ENCODE data around the gene ELAPOR1. TPM values are rescaled to one million over a fixed set of nuclear protein-coding genes. Genes with fewer than 3 reads are reported as not detected.

Gene ELAPOR1
- total and polyA plus RNA-seq, 9 of the 15 experiments (the other 6 are each of a cell fraction or from before 2014, with no cell fraction given) = 0.07 to 1.2 (median 0.18) TPM

DNA sequence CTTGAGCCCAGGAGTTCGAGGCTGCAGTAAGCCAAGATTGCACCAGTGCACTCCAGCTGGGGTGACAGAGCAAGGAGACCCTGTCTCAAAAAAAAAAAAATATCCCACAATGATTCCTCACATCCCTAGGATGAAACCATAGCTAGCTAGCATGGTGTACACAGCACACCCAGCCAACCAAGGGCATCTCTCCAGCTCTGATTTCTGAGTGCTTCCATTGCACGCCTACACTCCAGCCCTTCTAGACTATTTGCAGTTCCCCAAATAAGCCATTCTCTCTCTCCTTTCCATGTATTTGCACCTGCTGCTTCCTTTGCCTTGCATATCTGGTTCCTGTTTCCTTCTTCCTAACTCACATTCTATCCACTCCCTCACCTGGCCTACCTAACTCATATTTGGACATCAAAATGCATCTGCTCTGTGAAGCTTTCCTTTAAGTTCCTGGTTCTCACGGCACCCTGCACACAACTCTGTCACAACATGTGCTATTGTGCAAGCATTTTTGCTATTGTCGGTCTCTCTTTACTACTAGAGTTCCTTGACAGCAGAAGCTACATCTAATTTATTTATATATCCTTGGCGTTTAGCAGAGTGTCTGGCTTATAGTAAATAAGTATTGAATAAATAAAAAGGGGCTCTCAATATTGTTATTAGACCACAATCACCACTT, 2.4 kb upstream of the ELAPOR1 start:
- Histone ChIP-seq H3K4me1 (replicated peaks in 1 of 2; ENCODE audit: control insufficient read depth in 2 of 2, insufficient read depth in 2 of 2, low read length in 2 of 2) (peaks cover 15 to 20% of the 10 kb centered on the region in 2 experiments), H3K27ac (ENCODE audit: extremely low read depth, low read depth, low read length) (no peak overlapping the region), H3K9ac (ENCODE audit: insufficient read depth in 1 of 2, low read depth in 2 of 2, low read length in 2 of 2) (no peak overlapping the region), H3K4me2 (ENCODE audit: insufficient read depth, low read length) (no peak overlapping the region), H2AFZ (ENCODE audit: low read depth, low read length) (no peak overlapping the region), H3K9me1 (ENCODE audit: control insufficient read depth, insufficient read depth, low read length) (no peaks in the 10 kb centered on the region), H3K36me3 (ENCODE audit: control insufficient read depth, insufficient read depth, low read length) (no peaks in the 10 kb centered on the region), H4K20me1 (replicated peaks; ENCODE audit: control insufficient read depth, insufficient read depth, low read length) (no peaks in the 10 kb centered on the region; the same call in 1 of the 2 replicates), H3K79me2 (ENCODE audit: control insufficient read depth, insufficient read depth, low read length) (no peaks in the 10 kb centered on the region), H3K4me3 (no peak overlapping the region), H3K27me3 (ENCODE audit: control insufficient read depth in 2 of 2, insufficient read depth in 2 of 2, low read length in 2 of 2) (peaks cover 0 to 6% of the 10 kb centered on the region in 2 experiments; a peak in 1 of 5 replicates), H3K9me3 (replicated peaks; ENCODE audit: control insufficient read depth, insufficient read depth, low read depth, low read length) (no peaks in the 10 kb centered on the region)
- ChIA-PET POLR2A (interaction anchor here (0.6 to 5.8 kb wide), 5 partner anchors 11 to 198 kb away, joined by 4 to 65 read pairs (median 5); partner anchors contain the start of gene TMEM167B), CTCF (ENCODE audit: low intra/inter-chr PET ratio) (interaction anchor here (0.5 to 2.3 kb wide), 12 partner anchors 11 to 1330 kb away, joined by 3 to 32 read pairs (median 4); partner anchors contain the start of gene TMEM167B)
- intact Hi-C loops (cut with micrococcal nuclease) = loop anchor here (1.0 to 10.0 kb wide), 12 partner anchors 22 to 1327 kb away; partner anchors contain the start of genes CLCC1, GPR61 and WDR47
- 24% methylated on average over 5 of the region's 5 CpGs for WGBS (ENCODE audit: insufficient coverage, low coverage, missing lambda C conversion rate)
- ATAC-seq (no peak), FAIRE-seq (no peak), DNase-seq (ENCODE audit: extremely low read depth in 1 of 4, low spot score in 3 of 4) (no peak)
- BruUV-seq (replicated peaks) = no TSS peak
- in situ Hi-C loops (cut with MboI) = loop anchor here (5.0 kb wide), 1 partner anchor 284 kb away; no protein-coding TSS in a partner anchor
- TF ChIP-seq HNRNPK (IDR thresholded peaks at IDR 0.05; ENCODE audit: low read depth, low read length, poor library complexity, severe bottlenecking) = no peak
- peak; percentile 42; the same call in 1 of the 2 replicates for TF ChIP-seq CEBPB (tag; IDR thresholded peaks at IDR 0.05)
- TF ChIP-seq ZNF232 (CRISPR knock-in tag; IDR thresholded peaks at IDR 0.05) = no peak
- TF ChIP-seq, protein P1, sequence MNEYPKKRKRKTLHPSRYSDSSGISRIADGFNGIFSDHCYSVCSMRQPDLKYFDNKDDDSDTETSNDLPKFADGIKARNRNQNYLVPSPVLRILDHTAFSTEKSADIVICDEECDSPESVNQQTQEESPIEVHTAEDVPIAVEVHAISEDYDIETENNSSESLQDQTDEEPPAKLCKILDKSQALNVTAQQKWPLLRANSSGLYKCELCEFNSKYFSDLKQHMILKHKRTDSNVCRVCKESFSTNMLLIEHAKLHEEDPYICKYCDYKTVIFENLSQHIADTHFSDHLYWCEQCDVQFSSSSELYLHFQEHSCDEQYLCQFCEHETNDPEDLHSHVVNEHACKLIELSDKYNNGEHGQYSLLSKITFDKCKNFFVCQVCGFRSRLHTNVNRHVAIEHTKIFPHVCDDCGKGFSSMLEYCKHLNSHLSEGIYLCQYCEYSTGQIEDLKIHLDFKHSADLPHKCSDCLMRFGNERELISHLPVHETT (CRISPR knock-in tag; conservative IDR thresholded peaks at IDR 0.05 in 1 of 2, IDR thresholded peaks at IDR 0.05 in 1 of 2) = no peak
- TF ChIP-seq, protein P2, sequence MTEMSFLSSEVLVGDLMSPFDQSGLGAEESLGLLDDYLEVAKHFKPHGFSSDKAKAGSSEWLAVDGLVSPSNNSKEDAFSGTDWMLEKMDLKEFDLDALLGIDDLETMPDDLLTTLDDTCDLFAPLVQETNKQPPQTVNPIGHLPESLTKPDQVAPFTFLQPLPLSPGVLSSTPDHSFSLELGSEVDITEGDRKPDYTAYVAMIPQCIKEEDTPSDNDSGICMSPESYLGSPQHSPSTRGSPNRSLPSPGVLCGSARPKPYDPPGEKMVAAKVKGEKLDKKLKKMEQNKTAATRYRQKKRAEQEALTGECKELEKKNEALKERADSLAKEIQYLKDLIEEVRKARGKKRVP (CRISPR knock-in tag; IDR thresholded peaks at IDR 0.05) = no peak
- no peak for TF ChIP-seq ZNF717 (CRISPR knock-in tag; IDR thresholded peaks at IDR 0.05)
- TF ChIP-seq RBM17 (IDR thresholded peaks at IDR 0.05; ENCODE audit: borderline replicate concordance, low read depth, low read length) = no peak
- TF ChIP-seq, protein P3, sequence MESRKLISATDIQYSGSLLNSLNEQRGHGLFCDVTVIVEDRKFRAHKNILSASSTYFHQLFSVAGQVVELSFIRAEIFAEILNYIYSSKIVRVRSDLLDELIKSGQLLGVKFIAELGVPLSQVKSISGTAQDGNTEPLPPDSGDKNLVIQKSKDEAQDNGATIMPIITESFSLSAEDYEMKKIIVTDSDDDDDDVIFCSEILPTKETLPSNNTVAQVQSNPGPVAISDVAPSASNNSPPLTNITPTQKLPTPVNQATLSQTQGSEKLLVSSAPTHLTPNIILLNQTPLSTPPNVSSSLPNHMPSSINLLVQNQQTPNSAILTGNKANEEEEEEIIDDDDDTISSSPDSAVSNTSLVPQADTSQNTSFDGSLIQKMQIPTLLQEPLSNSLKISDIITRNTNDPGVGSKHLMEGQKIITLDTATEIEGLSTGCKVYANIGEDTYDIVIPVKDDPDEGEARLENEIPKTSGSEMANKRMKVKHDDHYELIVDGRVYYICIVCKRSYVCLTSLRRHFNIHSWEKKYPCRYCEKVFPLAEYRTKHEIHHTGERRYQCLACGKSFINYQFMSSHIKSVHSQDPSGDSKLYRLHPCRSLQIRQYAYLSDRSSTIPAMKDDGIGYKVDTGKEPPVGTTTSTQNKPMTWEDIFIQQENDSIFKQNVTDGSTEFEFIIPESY (CRISPR knock-in tag; IDR thresholded peaks at IDR 0.05) = no peak
- 0 out of 2 replicates have a peak, but pooled peaks have one; percentile 12 for TF ChIP-seq ATF1 (CRISPR knock-in tag; IDR thresholded peaks at IDR 0.05)
- TF ChIP-seq ATF1 (tag; IDR thresholded peaks at IDR 0.05) = no peak
- TF ChIP-seq HEY1 (CRISPR knock-in tag; IDR thresholded peaks at IDR 0.05; ENCODE audit: borderline replicate concordance) = no peak
- TF ChIP-seq DACH1 (IDR thresholded peaks at IDR 0.05; ENCODE audit: partially characterized antibody) = no peak
- 0 out of 2 replicates have a peak, but pooled peaks have one; percentile 10 for TF ChIP-seq ELF1 (tag; IDR thresholded peaks at IDR 0.05)
- no peak for TF ChIP-seq ZBTB1 (CRISPR knock-in tag; IDR thresholded peaks at IDR 0.05; ENCODE audit: borderline replicate concordance, low read depth)
- no peak for TF ChIP-seq TOE1 (IDR thresholded peaks at IDR 0.05; ENCODE audit: borderline replicate concordance)
- no peak for TF ChIP-seq TOE1 (CRISPR knock-in tag; IDR thresholded peaks at IDR 0.05; ENCODE audit: borderline replicate concordance, low read depth)
- no peak for TF ChIP-seq MIER1 (IDR thresholded peaks at IDR 0.05; ENCODE audit: low read depth)
- TF ChIP-seq ERF (CRISPR knock-in tag; IDR thresholded peaks at IDR 0.05) = no peak

All from K562 (cell line).